C4-2B (cell line): Measurements from ENCODE around the gene NSG2.

Experiments used
- H3K27ac ChIP-seq: fragments of 450-650 bp; 2 replicates; pipeline ENCODE4 v1.5.1; 2017
- ZFX ChIP-seq: fragments of 450-650 bp; IDR thresholded peaks from 2 replicates; pipeline ENCODE4 v1.6.1; 2017
- TF ChIP-seq, protein P1 (sequence below): fragments of 450-650 bp; conservative IDR thresholded peaks from 2 replicates; pipeline ENCODE4 v1.5.1; 2017; ENCODE audit warnings: mild to moderate bottlenecking

Gene NSG2

DNA sequence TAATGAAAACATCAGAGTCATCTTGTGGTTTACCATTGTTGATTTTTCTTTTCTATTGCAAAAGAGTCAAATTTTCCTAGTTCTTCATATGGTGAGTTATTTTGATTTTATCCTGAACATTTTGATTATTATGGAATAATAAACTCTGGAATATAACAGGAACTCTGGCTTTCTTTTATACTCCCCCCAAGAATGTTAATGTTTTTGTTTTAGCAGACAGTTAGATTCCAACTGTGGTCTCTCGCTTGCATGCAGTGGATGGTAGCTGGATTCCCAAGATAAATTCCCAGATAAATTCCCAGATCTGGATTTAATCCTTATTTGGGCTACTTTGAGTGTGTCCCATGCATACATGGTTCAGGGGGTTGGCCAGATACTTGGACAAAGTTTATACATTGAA, 109.8 kb downstream of the NSG2 start:
- TF ChIP-seq, protein P1, sequence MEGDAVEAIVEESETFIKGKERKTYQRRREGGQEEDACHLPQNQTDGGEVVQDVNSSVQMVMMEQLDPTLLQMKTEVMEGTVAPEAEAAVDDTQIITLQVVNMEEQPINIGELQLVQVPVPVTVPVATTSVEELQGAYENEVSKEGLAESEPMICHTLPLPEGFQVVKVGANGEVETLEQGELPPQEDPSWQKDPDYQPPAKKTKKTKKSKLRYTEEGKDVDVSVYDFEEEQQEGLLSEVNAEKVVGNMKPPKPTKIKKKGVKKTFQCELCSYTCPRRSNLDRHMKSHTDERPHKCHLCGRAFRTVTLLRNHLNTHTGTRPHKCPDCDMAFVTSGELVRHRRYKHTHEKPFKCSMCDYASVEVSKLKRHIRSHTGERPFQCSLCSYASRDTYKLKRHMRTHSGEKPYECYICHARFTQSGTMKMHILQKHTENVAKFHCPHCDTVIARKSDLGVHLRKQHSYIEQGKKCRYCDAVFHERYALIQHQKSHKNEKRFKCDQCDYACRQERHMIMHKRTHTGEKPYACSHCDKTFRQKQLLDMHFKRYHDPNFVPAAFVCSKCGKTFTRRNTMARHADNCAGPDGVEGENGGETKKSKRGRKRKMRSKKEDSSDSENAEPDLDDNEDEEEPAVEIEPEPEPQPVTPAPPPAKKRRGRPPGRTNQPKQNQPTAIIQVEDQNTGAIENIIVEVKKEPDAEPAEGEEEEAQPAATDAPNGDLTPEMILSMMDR: no peak
- no peak for TF ChIP-seq ZFX
- H3K27ac ChIP-seq: no peak overlapping the region

DNA sequence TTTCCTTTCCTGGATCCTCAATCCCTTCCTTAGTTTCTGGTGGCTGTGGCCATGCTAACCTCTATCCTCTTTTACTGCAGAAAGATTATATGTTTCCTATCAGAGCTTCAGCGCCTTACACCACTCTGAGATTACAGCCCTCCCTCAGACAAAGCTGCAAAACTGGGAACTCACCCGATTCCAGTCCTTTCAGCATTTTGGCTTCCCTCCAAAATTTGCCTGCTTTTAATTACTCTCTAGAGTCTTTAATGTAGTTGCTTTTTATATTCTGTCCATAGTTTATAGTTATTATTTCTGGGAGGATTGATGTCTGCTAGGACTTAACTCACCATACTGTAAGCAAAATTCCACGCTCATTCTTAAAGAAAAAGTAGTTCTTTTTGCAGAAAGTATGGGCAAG, 110.2 kb downstream of the NSG2 start:
- H3K27ac ChIP-seq: no peak overlapping the region
- no peak for TF ChIP-seq ZFX
- TF ChIP-seq, protein P1: no peak

DNA sequence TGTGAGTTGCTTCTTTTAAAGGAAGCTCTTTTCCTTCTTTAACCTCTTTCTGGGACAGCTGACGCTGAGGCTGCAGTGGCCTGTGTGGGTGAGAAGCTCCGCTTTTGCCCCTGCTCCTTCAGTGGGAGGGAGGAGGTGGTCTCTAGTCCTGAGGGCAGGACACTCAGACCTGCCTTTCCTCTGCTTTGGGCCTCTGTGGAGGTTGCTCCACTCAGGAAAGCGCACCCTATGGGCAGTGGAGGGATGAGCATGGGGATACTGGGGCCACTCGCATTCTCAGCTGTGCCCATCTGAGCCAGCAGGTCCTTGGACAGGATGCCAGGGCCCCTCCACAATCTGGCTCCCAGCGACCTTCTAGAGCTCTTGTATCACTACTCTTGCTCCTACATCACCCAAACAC, 111.5 kb downstream of the NSG2 start:
- TF ChIP-seq, protein P1: no peak
- no peak for TF ChIP-seq ZFX

More for the DNA sequence above, 111.5 kb downstream of the NSG2 start:
- no peak overlapping the region for H3K27ac ChIP-seq
